COLO829 (cell line): ENCODE data around the gene TUT1.
"Not testable (repeated sequence)": the region's sequence is repeated elsewhere in the genome, so short reads cannot be mapped to it uniquely, and the experiment has no call there.

Experiments
- DNase-seq: peaks from one replicate; pipeline ENCODE4 v3.0.0; 2012; ENCODE audit warnings: low spot score

Gene TUT1, protein sequence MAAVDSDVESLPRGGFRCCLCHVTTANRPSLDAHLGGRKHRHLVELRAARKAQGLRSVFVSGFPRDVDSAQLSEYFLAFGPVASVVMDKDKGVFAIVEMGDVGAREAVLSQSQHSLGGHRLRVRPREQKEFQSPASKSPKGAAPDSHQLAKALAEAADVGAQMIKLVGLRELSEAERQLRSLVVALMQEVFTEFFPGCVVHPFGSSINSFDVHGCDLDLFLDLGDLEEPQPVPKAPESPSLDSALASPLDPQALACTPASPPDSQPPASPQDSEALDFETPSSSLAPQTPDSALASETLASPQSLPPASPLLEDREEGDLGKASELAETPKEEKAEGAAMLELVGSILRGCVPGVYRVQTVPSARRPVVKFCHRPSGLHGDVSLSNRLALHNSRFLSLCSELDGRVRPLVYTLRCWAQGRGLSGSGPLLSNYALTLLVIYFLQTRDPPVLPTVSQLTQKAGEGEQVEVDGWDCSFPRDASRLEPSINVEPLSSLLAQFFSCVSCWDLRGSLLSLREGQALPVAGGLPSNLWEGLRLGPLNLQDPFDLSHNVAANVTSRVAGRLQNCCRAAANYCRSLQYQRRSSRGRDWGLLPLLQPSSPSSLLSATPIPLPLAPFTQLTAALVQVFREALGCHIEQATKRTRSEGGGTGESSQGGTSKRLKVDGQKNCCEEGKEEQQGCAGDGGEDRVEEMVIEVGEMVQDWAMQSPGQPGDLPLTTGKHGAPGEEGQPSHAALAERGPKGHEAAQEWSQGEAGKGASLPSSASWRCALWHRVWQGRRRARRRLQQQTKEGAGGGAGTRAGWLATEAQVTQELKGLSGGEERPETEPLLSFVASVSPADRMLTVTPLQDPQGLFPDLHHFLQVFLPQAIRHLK

GRCh38 chr11:62591448-62592145 lies at the start of gene TUT1:
Gene TUT1 (minus strand): TSS chr11:62591523. CDS start chr11:62591485, 38 bp downstream.
- DNase-seq, result peak; percentile 96

- DNase-seq, result no peak
These were observed 41.2 kb upstream of the TUT1 start for GRCh38 chr11:62632492-62632891.

DNA sequence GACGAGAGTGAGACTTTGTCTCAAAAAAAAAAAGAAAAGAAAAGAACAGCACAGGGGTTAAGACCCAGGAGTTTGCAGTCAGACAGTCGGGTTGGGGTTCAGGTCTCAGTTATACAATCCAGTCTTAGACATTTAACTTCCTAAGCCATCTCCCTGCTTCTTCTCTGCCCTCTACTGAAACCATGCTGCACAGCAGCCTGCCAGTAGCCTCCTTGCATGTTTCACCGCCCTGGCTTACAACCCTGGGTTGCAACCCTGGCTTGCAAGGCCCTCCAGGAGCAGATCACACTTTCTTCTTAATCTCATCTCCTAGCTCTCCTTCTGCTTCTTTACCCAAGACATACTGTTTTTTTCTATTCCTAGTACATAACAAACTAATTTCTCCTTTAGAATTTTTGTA lies 36.4 kb upstream of the TUT1 start:
- no peak for DNase-seq

- DNase-seq, result no peak
These were observed 31.3 kb upstream of the TUT1 start for GRCh38 chr11:62622476-62623089.

DNA sequence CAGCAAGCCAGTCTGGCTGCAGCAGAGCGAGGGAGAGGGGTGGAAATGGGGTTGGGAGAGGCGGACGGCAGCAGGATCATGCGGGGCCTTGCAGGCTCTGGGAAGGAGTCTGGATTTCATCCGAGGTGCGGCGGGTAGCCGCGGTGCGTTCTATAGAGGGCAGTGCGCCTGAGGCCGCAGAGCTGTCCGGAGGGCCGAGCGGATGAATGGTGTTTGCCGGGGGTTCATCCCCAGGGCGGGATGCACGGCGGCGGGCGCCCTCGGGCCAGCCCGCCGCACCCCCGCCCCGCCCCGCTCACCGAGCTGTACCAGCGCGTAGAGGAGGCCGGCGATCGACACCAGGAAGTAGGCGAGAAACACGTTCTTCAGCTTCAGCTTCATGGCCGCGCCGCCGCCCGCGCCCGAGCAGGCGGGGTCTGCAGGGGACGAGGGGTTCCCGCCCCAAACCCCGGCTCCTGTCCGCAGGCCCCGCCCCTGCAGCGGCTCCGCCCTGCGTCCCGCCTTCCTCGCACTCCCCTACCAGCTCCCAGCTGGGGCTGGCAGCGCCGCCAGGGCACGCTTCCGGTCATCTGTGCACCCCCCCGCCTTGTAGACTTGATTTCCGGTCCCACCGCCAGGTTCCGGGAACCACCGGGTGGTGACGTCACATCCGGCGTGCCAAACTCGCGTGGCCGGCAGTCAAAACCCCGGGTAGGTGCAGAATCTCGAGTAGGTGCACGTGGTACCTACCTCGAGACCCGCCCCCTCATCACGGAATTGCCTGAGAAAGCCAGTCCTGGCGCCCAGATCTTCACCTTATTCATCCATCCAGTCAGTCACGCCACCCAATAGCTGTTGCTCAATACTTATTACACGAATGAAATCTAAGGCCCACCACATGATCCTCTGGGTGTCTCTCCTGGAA lies 30.5 kb upstream of the TUT1 start, which contains the start of gene B3GAT3:
Gene B3GAT3 (minus strand): TSS at position 420 of the 904 bp plus-strand sequence. CDS start 39 bp downstream, at position 381.
- DNase-seq, result peak; percentile 99

- no peak for DNase-seq
These were observed 29.8 kb upstream of the TUT1 start for GRCh38 chr11:62621027-62621566.

DNA sequence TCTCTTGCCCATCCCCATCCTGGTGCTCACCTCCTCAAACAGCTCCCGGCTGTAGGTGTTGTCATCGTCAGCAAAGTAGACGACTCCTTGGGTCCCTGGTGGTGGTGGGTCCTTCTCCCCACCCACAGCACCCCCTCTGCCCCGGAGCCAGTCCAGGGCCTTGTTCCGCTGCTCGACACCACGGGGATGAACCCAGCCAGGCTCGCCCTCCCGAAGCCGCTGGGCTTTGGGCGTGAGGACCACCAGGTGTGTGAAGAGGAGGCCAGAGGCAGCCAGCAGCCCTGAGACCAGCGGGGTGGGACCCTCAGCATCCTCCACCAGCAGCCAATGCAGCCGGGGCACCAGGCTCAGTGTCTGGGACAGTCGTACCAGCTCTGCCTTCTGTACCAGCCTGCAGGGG lies 25.6 kb upstream of the TUT1 start:
- not testable (repeated sequence) for DNase-seq

- no peak for DNase-seq
These were observed 24.2 kb upstream of the TUT1 start for GRCh38 chr11:62615521-62615920.

- no peak for DNase-seq
These were observed 23.0 kb upstream of the TUT1 start for GRCh38 chr11:62614275-62614674.

DNA sequence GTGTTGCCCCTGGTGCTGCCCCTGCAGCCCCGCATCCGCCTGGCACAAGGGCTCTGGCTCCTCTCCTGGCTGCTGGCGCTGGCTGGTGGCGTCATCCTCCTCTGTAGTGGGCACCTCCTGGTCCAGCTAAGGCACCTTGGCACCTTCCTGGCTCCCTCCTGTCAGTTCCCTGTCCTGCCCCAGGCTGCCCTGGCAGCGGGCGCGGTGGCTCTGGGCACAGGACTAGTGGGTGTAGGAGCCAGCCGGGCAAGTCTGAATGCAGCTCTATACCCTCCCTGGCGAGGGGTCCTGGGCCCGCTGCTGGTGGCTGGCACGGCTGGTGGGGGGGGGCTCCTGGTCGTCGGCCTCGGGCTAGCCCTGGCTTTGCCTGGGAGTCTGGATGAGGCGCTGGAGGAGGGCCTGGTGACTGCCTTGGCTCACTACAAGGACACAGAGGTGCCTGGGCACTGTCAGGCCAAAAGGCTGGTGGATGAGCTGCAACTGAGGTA lies 22.0 kb upstream of the TUT1 start:
- no peak for DNase-seq

DNA sequence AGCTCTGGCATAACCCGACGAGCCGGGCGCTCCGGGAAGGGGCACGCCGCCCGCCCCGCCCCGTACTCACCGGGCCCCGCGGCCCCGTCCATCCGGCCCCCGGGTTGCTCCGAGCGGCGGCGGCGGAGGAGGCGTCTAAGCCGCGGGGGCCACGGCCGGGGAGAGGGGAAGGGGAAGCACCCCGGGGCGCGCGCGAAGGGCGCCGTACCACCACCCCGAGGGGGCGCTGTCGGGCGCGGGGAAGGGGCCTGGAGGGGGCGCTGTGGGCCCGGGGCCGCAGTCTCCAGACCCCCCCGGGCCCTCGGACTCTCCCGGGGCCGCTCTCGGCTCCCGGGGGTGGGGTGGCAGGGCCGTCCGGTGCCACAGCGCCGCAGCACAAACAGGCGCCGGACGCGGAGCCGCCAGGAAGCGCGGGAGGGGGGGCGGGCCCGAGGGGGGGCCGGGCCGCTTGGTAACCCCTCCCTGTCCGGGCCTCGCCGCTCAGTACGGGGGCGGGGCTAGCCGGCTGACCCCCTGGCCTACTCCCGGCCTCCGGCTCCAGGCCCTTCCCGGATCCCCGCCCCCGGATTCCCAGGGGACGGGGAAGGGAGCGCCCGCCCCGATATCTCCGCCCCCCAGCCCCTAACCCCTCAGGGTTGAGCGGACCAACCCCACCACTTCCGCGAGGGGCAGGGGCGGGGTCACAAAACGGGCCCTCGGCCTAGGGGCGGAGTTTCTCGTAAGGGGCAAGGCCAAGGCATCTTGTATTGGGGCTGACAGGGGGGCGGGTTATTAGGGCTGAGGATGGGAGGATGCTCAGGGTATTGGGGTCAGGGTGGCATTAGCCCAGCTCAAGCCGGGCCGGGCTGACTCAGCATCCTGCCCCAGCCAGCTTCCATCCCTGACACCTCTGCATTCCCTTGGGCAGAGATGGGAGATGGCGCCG lies 21.3 kb upstream of the TUT1 start, which contains the start of the genes EML3 and ROM1:
Gene EML3 (minus strand): TSS at position 410 of the 925 bp plus-strand sequence. CDS start 318 bp downstream, at position 92.
Gene ROM1 (plus strand): TSS at position 892 of the 925 bp plus-strand sequence. CDS start 25 bp downstream, at position 917.
- peak; percentile 81 for DNase-seq

- DNase-seq, result peak; percentile 48
These were observed 20.5 kb upstream of the TUT1 start for GRCh38 chr11:62611705-62612365.

GRCh38 chr11:62610814-62611704 lies 19.7 kb upstream of the TUT1 start:
- no peak for DNase-seq

GRCh38 chr11:62610403-62610802 lies 19.1 kb upstream of the TUT1 start:
- no peak for DNase-seq

GRCh38 chr11:62608776-62609175 lies 17.5 kb upstream of the TUT1 start:
- DNase-seq, result no peak

DNA sequence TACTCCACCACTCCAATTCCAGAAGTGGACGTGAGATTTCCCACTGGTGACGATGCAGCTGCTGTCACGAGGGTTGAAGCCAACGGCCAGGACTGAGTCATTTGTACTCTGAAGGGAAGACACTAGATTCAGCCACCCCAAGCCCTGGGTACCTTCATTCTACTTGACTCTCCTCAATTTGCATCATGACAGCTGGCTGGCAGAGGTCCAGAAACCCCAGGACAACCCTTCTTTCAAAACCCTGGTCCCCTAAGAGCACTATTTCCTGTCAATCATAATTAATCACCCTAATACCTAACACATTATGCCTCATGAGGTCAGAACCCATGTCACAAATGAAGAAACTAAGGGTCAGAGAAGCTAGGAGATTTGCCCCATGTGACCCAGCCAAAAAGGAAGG lies 16.4 kb upstream of the TUT1 start:
- no peak for DNase-seq

DNA sequence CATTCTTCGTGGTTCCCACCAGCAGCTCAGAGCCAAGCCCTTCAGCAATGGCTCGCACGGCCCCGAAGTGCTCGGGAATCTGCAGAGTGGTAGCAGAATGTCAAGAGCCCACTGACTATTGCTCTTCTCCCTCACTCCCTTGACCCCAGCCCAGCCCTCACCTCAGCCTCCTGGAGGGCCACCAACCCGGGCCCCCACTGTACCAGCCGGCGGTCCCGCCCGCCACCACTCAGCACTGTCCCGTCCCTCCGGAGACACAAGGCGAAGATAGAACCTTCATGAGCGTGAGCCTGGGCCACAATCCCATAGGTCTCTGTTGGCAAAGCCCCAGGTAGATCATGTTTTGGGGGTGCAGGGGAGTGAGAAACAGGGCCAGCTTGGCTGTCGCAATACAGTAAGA lies 14.6 kb upstream of the TUT1 start:
- no peak for DNase-seq
